ENCODE data around the gene HLA-DPA1.

- no peak for TF ChIP-seq REST (IDR thresholded peaks at IDR 0.05; ENCODE audit: insufficient read depth in 1 of 2, low read depth in 2 of 2, low read length in 1 of 2)
- no peak for TF ChIP-seq CTCF (IDR thresholded peaks at IDR 0.05)
- no peak for TF ChIP-seq POLR2AphosphoS5 (IDR thresholded peaks at IDR 0.05; ENCODE audit: low read depth, low read length)
- no peak for TF ChIP-seq SIN3A (IDR thresholded peaks at IDR 0.05; ENCODE audit: borderline replicate concordance, insufficient read depth, low read depth, low read length)
- no peak for TF ChIP-seq TCF7L2 (IDR thresholded peaks at IDR 0.05; ENCODE audit: low read depth, low read length)
Measured at GRCh38 chr6:33095681-33096080, 22.2 kb upstream of the HLA-DPA1 start.
